Measurements from ENCODE around the gene STH. TPM values are rescaled to one million over a fixed set of nuclear protein-coding genes. Genes with fewer than 3 reads are reported as not detected.

The STH gene
- total and polyA plus RNA-seq, 2 experiments from 2014 or later, result not detected

GRCh38 chr17:45980855-45981254, 18.2 kb upstream of the STH start:
- Histone ChIP-seq H3K27me3 (no peaks in the 10 kb centered on the region), H3K9me3 (ENCODE audit: low read depth) (no peaks in the 10 kb centered on the region), H2AFZ (no peak overlapping the region), H3K27ac (no peak overlapping the region), H3K4me1 (ENCODE audit: insufficient read depth) (no peaks in the 10 kb centered on the region), H3K36me3 (replicated peaks; ENCODE audit: insufficient read depth, low read depth) (no peaks in the 10 kb centered on the region), H3K4me2 (no peak overlapping the region), H3K4me3 (no peak overlapping the region), H3K9me2 (replicated peaks; ENCODE audit: insufficient read depth) (no peaks in the 10 kb centered on the region), H4K20me1 (ENCODE audit: insufficient read depth, poor library complexity, severe bottlenecking) (no peaks in the 10 kb centered on the region), H3K79me2 (no peaks in the 10 kb centered on the region)
- no peak for TF ChIP-seq EZH2 (IDR thresholded peaks at IDR 0.05; ENCODE audit: borderline replicate concordance)
- TF ChIP-seq EZH2phosphoT487 (IDR thresholded peaks at IDR 0.05; ENCODE audit: low read depth, severe bottlenecking, unreplicated experiment), result no peak
- no peak for TF ChIP-seq CTCF (IDR thresholded peaks at IDR 0.05; ENCODE audit: poor library complexity)
- DNase-seq (ENCODE audit: low spot score), result no peak
- 85% methylated on average over 6 of the region's 6 CpGs for WGBS (ENCODE audit: low lambda C conversion rate, missing lambda C conversion rate)

GRCh38 chr17:45981306-45981705, 17.7 kb upstream of the STH start:
- Histone ChIP-seq H3K27ac (no peak overlapping the region), H4K20me1 (ENCODE audit: insufficient read depth, poor library complexity, severe bottlenecking) (no peaks in the 10 kb centered on the region), H3K4me1 (ENCODE audit: insufficient read depth) (no peaks in the 10 kb centered on the region), H3K79me2 (no peaks in the 10 kb centered on the region), H2AFZ (no peak overlapping the region), H3K4me2 (no peak overlapping the region), H3K9me3 (ENCODE audit: low read depth) (no peaks in the 10 kb centered on the region), H3K27me3 (no peaks in the 10 kb centered on the region), H3K9me2 (replicated peaks; ENCODE audit: insufficient read depth) (no peaks in the 10 kb centered on the region), H3K36me3 (replicated peaks; ENCODE audit: insufficient read depth, low read depth) (no peaks in the 10 kb centered on the region), H3K4me3 (no peak overlapping the region)
- no peak for DNase-seq (ENCODE audit: low spot score)
- no peak for TF ChIP-seq EZH2phosphoT487 (IDR thresholded peaks at IDR 0.05; ENCODE audit: low read depth, severe bottlenecking, unreplicated experiment)
- TF ChIP-seq CTCF (IDR thresholded peaks at IDR 0.05; ENCODE audit: poor library complexity), result no peak
- TF ChIP-seq EZH2 (IDR thresholded peaks at IDR 0.05; ENCODE audit: borderline replicate concordance), result no peak
- WGBS (ENCODE audit: low lambda C conversion rate, missing lambda C conversion rate), result 88% methylated on average over 7 of the region's 7 CpGs

- no peaks in the 10 kb centered on the region for H3K9me3 ChIP-seq (ENCODE audit: low read depth)
- H3K36me3 ChIP-seq (replicated peaks; ENCODE audit: insufficient read depth, low read depth), result no peaks in the 10 kb centered on the region
- no peaks in the 10 kb centered on the region for H3K27me3 ChIP-seq
- H3K79me2 ChIP-seq, result no peaks in the 10 kb centered on the region
- H2AFZ ChIP-seq, result no peak overlapping the region
- no peaks in the 10 kb centered on the region for H4K20me1 ChIP-seq (ENCODE audit: insufficient read depth, poor library complexity, severe bottlenecking)
- H3K4me2 ChIP-seq, result no peak overlapping the region
- no peak for TF ChIP-seq EZH2 (IDR thresholded peaks at IDR 0.05; ENCODE audit: borderline replicate concordance)
- no peak for TF ChIP-seq EZH2phosphoT487 (IDR thresholded peaks at IDR 0.05; ENCODE audit: low read depth, severe bottlenecking, unreplicated experiment)
- TF ChIP-seq CTCF (IDR thresholded peaks at IDR 0.05; ENCODE audit: poor library complexity), result no peak
- H3K9me2 ChIP-seq (replicated peaks; ENCODE audit: insufficient read depth), result no peaks in the 10 kb centered on the region
- H3K27ac ChIP-seq, result no peak overlapping the region
- WGBS (ENCODE audit: low lambda C conversion rate, missing lambda C conversion rate), result 92% methylated on average over 36 of the region's 41 CpGs
- H3K4me1 ChIP-seq (ENCODE audit: insufficient read depth), result no peaks in the 10 kb centered on the region
- DNase-seq (ENCODE audit: low spot score), result no peak
- H3K4me3 ChIP-seq, result no peak overlapping the region
Measured at GRCh38 chr17:45982791-45983613, 16.0 kb upstream of the STH start.

Data from hepatocyte (in vitro differentiated cells).